Measurements from ENCODE around the gene KLK1. TPM values are rescaled to one million over a fixed set of nuclear protein-coding genes. Genes with fewer than 3 reads are reported as not detected.
"Not testable (repeated sequence)": the region's sequence is repeated elsewhere in the genome, so short reads cannot be mapped to it uniquely, and the experiment has no call there.

KLK1 gene
- total RNA-seq, 1 donor from 2014 or later, result not detected

- no peaks in the 10 kb centered on the region for H3K36me3 Mint-ChIP-seq (ENCODE audit: insufficient read depth)
- TF ChIP-seq CTCF (IDR thresholded peaks at IDR 0.05; ENCODE audit: unreplicated experiment), result no peak
- H3K4me1 Mint-ChIP-seq (ENCODE audit: low read depth), result no peaks in the 10 kb centered on the region
- H3K27ac Mint-ChIP-seq, result no peak overlapping the region
- H3K27me3 Mint-ChIP-seq, result peaks cover 71% of the 10 kb centered on the region
- peaks cover 3% of the 10 kb centered on the region for H3K9me3 Mint-ChIP-seq (ENCODE audit: low read depth)
- no peak for DNase-seq (ENCODE audit: low spot score, unreplicated experiment)
- H3K4me3 Mint-ChIP-seq (ENCODE audit: low read depth), result no peak overlapping the region
These were observed 47.5 kb downstream of the KLK1 start for GRCh38 chr19:50776131-50776530.

GRCh38 chr19:50773454-50773853 lies 50.1 kb downstream of the KLK1 start:
- peaks cover 49% of the 10 kb centered on the region for H3K27me3 Mint-ChIP-seq
- not testable (repeated sequence) for DNase-seq (ENCODE audit: low spot score, unreplicated experiment); H3K4me3 Mint-ChIP-seq (ENCODE audit: low read depth); H3K4me1 Mint-ChIP-seq (ENCODE audit: low read depth); H3K9me3 Mint-ChIP-seq (ENCODE audit: low read depth); H3K27ac Mint-ChIP-seq; H3K36me3 Mint-ChIP-seq (ENCODE audit: insufficient read depth)

GRCh38 chr19:50772912-50773311 lies 50.7 kb downstream of the KLK1 start:
- H3K36me3 Mint-ChIP-seq (ENCODE audit: insufficient read depth); H3K4me1 Mint-ChIP-seq (ENCODE audit: low read depth); H3K9me3 Mint-ChIP-seq (ENCODE audit: low read depth); H3K27ac Mint-ChIP-seq; H3K4me3 Mint-ChIP-seq (ENCODE audit: low read depth); DNase-seq (ENCODE audit: low spot score, unreplicated experiment): not testable (repeated sequence)
- H3K27me3 Mint-ChIP-seq, result peaks cover 48% of the 10 kb centered on the region

GRCh38 chr19:50772476-50772875 lies 51.1 kb downstream of the KLK1 start:
- Mint-ChIP-seq H3K27me3 (peaks cover 44% of the 10 kb centered on the region), H3K4me1 (ENCODE audit: low read depth) (no peaks in the 10 kb centered on the region), H3K36me3 (ENCODE audit: insufficient read depth) (no peaks in the 10 kb centered on the region), H3K9me3 (ENCODE audit: low read depth) (no peaks in the 10 kb centered on the region), H3K4me3 (ENCODE audit: low read depth) (no peak overlapping the region), H3K27ac (no peak overlapping the region)
- TF ChIP-seq CTCF (IDR thresholded peaks at IDR 0.05; ENCODE audit: unreplicated experiment), result no peak
- no peak for DNase-seq (ENCODE audit: low spot score, unreplicated experiment)

GRCh38 chr19:50770888-50771287 lies 52.7 kb downstream of the KLK1 start:
- no peak for TF ChIP-seq CTCF (IDR thresholded peaks at IDR 0.05; ENCODE audit: unreplicated experiment)
- Mint-ChIP-seq H3K4me3 (ENCODE audit: low read depth) (no peak overlapping the region), H3K27me3 (peaks cover 39% of the 10 kb centered on the region), H3K4me1 (ENCODE audit: low read depth) (no peaks in the 10 kb centered on the region), H3K36me3 (ENCODE audit: insufficient read depth) (no peaks in the 10 kb centered on the region), H3K9me3 (ENCODE audit: low read depth) (no peaks in the 10 kb centered on the region), H3K27ac (no peak overlapping the region)
- no peak for DNase-seq (ENCODE audit: low spot score, unreplicated experiment)

GRCh38 chr19:50770164-50770563 lies 53.4 kb downstream of the KLK1 start, which contains the start of gene GPR32:
Gene GPR32, plus strand, starts transcription at chr19:50770464. Its CDS starts 137 bp downstream, at chr19:50770601.
- not testable (repeated sequence) for H3K9me3 Mint-ChIP-seq (ENCODE audit: low read depth); H3K36me3 Mint-ChIP-seq (ENCODE audit: insufficient read depth); H3K4me1 Mint-ChIP-seq (ENCODE audit: low read depth); H3K4me3 Mint-ChIP-seq (ENCODE audit: low read depth); H3K27ac Mint-ChIP-seq; DNase-seq (ENCODE audit: low spot score, unreplicated experiment)
- H3K27me3 Mint-ChIP-seq, result peaks cover 32% of the 10 kb centered on the region

Other genes starting within 250 kb of the KLK1 start
- gene SYT3, start 183.9 kb downstream of the KLK1 start, total RNA-seq, result 0.91 and 1.8 TPM in 2 replicates
- gene C19orf81, start 174.3 kb downstream of the KLK1 start, total RNA-seq, result 5.6 and 8.6 TPM in 2 replicates
- 0.20 and 0.36 TPM in 2 replicates for gene SHANK1, start 104.0 kb downstream of the KLK1 start, total RNA-seq
- gene CLEC11A, start 100.4 kb downstream of the KLK1 start, total RNA-seq, result 4.7 and 5.4 TPM in 2 replicates
- not detected in 2 replicates for gene GPR32, start 53.3 kb downstream of the KLK1 start, total RNA-seq
- gene ACP4, start 33.4 kb downstream of the KLK1 start, total RNA-seq, result not detected in 2 replicates
- not detected in 2 replicates for gene KLK15, start 9.8 kb upstream of the KLK1 start, total RNA-seq
- gene KLK3, start 31.1 kb upstream of the KLK1 start, total RNA-seq, result not detected in 2 replicates
- not detected in 2 replicates for gene KLK2, start 49.7 kb upstream of the KLK1 start, total RNA-seq
- gene KLK4, start 87.6 kb upstream of the KLK1 start, total RNA-seq, result not detected in 2 replicates
- gene KLK5, start 129.3 kb upstream of the KLK1 start, total RNA-seq, result not detected in 2 replicates
- gene KLK6, start 145.8 kb upstream of the KLK1 start, total RNA-seq, result 0.62 and 1.2 TPM in 2 replicates
- gene KLK7, start 160.1 kb upstream of the KLK1 start, total RNA-seq, result not detected in 2 replicates
- gene KLK8, start 177.8 kb upstream of the KLK1 start, total RNA-seq, result not detected in 2 replicates
- not detected in 2 replicates for gene KLK10, start 195.9 kb upstream of the KLK1 start, total RNA-seq
- gene KLK11, start 202.8 kb upstream of the KLK1 start, total RNA-seq, result not detected in 2 replicates
- gene KLK12, start 211.2 kb upstream of the KLK1 start, total RNA-seq, result 0.44 and 1.0 TPM in 2 replicates
- 1.1 and 1.6 TPM in 2 replicates for gene KLK13, start 241.3 kb upstream of the KLK1 start, total RNA-seq

Data from progenitor cell of endocrine pancreas (in vitro differentiated cells).